Stimulated activated CD4-positive, alpha-beta T cell treated with anti-CD3 and anti-CD28 coated beads, TNF-alpha, amount 100 ng/mL, for 1 hour (primary cell): ENCODE measurements around the gene UVSSA.

Experiments
- DNase-seq, 3 donors: peaks; one replicate each; pipeline ENCODE4 v3.0.0-alpha.2; 2020; ENCODE audit warnings: low read depth in 3 of 3, low spot score in 1 of 3

Gene UVSSA

DNA sequence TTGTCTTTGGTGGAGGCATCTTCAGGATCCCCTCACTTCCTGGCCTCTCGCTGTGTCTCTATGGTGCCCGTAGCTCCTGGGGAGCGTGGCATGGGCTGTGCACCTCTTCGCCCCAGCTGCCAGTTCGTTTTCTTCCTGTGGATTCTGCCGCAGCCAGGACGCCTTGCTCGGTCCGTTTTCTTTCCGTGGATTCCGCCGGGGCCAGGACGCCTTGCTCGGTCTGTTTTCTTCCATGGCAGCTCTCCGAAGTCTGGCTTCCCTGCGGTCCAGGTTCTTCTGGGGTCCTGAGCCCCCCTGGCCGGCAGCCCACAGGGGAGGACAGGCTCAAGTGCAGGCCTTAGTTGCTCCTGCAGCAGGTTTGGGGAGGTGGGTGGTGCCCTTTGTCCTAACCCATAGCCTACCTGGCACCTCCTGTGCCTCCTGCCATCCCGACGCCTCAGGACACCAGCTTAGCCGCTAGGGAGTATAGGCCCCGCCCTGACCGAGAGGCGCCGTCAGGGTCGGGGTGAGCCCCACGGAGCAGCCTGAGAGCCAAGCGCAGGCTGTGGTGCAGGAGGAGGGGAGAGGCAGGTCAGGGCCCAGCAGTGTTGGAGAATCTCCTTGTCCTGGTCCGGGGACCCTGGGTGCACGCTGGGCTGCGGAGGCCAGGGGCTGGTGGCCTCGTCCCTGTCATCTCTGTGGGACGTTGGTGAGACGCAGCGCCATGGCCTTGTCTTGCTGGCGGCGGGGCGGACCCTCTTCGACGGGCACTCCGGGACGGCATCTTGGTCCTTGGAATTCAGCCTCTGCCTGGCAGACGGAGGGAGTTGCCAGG is 27.1 kb downstream of the UVSSA start:
- no peak for DNase-seq

DNA sequence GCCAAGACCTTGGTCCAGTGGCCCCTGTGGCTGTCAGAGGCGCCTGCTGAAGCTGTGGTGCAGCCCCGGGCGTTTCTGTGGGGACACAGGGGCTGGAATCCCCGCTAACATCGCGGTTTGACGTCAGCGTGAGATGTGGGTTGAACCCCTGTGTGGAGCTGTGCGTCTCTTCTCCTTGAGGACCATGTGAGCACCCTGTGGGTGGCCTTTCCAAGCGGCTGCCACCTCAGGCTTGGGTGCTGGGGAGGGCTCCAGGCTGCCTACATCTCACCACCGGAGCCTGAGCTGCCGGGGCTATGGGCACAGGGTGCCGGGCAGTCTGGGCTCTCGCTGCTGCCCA is 27.7 kb downstream of the UVSSA start:
- DNase-seq: no peak

GRCh38 chr4:1375051-1375721 is 28.2 kb downstream of the UVSSA start:
- DNase-seq: no peak

- DNase-seq: no peak
Measured at GRCh38 chr4:1375761-1376322, 28.8 kb downstream of the UVSSA start.

GRCh38 chr4:1376391-1376840 is 29.4 kb downstream of the UVSSA start:
- DNase-seq: no peak

GRCh38 chr4:1376841-1377605 is 30.0 kb downstream of the UVSSA start:
- no peak for DNase-seq

DNA sequence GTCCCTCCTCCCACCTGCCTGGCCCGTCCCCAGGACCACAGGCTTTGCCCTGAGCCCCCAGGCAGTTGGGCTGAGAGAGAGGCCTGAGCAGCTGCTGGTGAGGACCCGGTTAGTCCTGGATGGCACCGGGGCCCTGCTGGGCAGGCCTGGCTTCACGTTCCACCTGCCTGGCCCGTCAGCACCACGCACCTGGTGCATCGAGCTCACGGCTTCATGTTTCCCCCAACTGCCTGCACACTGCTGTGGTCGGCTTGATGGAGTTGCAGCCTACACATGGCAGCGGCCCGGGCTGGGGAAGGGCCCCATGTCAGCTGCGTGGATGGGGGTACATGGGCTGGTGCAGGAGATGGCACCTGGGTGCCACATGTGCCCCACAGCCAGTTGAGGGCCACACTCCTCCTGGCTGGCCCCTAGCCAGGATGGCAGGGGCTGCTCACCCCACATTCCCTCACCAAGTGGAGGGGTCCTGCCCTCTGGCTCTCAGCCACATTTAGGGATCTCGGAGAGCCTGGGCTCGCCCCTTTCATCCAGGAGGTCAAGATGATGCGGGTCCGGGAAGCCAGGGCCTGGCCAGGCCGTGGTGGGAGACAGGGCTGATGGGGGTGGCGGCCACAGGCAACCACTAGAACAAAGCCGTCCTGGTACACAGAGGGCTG is 30.7 kb downstream of the UVSSA start:
- no peak for DNase-seq

GRCh38 chr4:1378559-1379231 is 31.7 kb downstream of the UVSSA start:
- no peak for DNase-seq

DNA sequence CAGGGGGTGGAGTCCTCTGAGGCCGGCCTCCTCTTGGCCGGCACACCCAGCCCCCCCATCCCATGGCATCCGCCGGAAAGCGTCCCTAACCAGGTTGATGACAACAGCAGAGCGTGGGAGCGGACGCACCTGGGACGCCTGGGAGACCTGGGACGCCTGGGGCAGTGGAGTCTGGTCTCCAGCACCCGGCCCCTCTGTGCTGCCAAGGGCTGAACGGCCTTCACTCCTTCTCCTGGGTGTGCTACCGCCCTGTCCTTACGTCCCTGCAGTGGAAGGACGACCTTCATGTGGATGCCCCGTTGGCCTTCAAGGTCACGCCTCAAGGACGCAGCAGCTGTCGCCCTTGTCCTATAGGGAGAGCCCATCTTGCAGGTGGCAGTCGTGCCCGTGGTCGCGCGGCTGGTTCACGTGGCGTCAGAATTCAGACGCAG is 32.4 kb downstream of the UVSSA start:
- DNase-seq: no peak

GRCh38 chr4:1379801-1380331 is 32.9 kb downstream of the UVSSA start:
- DNase-seq: no peak

DNA sequence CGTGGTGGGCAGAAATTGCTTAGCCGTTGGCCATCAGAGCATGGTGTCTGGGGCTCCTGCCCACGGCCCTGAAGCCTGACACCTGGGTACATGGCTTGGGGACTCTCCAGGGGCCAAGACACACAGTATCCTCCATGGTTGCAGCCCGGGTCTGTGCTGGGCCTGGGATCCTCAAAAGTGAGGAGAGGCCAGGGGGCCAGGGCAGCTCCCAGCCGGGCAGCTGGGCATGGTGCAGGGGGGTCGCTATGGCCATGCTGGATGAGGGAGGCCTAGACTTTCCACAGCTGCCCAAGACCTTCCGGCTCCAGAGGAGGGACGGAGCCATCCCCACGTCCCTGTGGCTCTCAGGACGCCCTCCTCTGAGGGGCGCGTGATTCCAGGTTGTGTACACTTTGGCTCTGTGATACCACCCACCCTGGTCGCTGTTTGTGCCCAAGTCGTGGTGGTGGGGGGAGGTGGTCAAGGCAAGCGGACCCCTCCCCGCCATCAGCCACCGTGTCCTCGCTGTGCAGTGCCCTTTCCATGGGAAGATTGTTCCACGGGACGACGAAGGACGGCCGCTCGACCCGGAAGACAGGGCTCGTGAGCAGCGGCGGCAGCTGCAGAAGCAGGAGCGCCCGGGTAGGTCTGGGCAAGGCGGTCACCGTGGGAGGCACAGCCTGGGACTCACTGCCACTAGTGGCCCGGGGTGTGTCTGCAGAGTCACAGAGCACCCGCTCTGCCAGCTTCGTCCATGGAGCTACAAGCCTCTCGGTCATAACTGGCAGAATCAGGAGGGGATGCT is 33.6 kb downstream of the UVSSA start:
- no peak for DNase-seq

GRCh38 chr4:1381181-1381621 is 34.2 kb downstream of the UVSSA start:
- no peak for DNase-seq

GRCh38 chr4:1381944-1382541 is 35.0 kb downstream of the UVSSA start:
- no peak for DNase-seq

- DNase-seq: no peak
Measured at GRCh38 chr4:1382776-1383727, 36.0 kb downstream of the UVSSA start.

DNA sequence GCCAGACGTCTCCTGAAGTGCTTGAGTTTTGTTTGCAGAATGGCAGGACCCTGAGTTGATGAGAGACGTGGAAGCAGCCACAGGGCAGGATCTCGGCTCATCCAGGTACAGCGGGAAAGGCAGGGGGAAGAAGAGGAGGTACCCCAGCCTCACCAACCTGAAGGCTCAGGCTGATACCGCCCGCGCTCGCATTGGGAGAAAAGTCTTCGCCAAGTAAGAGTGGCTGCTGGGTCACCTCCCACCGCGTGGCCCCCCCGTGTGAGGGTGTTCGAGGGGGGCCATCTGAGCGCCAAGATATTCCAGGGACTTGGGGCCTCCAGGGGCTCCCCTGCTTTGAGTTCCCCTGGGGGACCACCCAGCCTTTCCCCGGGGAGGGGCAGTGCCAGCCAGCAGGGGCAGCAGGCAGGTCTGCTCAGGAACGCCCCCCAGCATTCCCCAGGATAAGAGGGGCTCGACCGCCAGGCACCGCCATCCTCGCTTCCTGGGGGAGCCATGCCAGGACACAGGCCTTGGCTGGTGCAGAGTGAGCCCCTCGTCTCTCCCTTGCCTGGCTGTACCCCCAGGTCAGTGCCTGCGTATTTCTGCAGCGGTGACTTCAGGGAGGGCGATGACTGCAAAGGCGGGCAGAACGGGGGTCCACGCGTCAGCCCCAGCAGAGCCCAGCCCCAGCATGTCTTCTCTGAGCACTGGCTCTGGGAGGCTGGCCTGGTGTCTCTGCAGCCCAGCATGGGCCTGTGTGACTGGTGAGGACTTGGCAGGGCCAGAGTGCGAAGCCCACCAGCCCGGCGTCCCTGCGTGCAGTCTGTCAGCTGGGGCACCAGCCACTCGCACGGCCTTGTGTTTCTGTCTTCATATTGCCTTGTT is 37.0 kb downstream of the UVSSA start:
- no peak for DNase-seq

DNA sequence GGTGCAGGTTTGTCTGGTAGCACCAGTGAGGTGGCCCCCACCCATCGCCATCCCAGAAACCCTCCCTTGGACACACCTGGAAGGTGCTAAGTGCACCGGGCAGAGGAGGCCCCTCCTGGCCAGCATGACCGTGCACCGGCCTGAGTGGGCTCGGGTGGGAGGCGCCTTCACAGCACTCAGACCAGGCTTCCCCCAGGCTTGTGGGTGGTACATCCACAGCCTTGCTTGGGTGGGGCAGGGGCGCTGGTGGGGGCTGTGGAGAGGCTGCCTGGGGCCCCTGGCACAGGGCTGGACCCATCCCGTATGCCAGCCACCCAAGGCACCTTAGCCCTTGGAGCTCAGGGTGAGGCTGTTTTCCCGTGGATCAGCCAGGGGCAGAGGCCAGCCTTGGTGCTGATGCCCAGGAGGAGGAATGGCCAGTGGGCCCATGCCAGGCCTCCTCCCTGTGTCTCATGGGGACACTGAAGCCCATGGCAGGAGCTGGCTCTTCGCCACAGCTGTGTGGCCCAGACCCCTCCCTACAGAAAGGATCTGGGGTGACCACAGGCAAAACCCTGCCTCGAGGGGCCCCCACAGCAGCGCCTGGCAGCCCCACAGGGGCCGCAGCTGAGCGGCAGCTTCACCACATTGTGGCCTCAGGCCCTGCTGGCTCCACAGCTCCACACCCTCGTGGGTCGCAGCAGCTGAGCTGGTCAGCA is 37.8 kb downstream of the UVSSA start:
- DNase-seq: no peak
